NB4 (cell line): ENCODE results near the gene CROT.
"Not testable (repeated sequence)": the region's sequence is repeated elsewhere in the genome, so short reads cannot be mapped to it uniquely, and the experiment has no call there.

ENCODE experiments used
- DNase-seq: peaks from one replicate; pipeline ENCODE4 v3.0.0; 2010; ENCODE audit warnings: low read depth
- H3K4me3 ChIP-seq: one replicate; pipeline ENCODE4 v1.5.1; 2011; ENCODE audit warnings: mild to moderate bottlenecking, low read depth, low read length, moderate library complexity
- MYC ChIP-seq: IDR thresholded peaks from 2 replicates; pipeline ENCODE4 v1.6.1; 2011; ENCODE audit warnings: low read depth, low read length
- POLR2A ChIP-seq: IDR thresholded peaks from 2 replicates; pipeline ENCODE4 v1.6.1; 2011; ENCODE audit warnings: mild to moderate bottlenecking; ENCODE audit not compliant: insufficient read length; ENCODE audit errors: extremely low read depth
- TF ChIP-seq, protein P1 (sequence below): IDR thresholded peaks from 2 replicates; pipeline ENCODE4 v1.6.1; 2011; ENCODE audit warnings: low read depth, low read length
- TF ChIP-seq, protein P2 (sequence below): IDR thresholded peaks from one replicate; pipeline ENCODE4 v1.5.1; 2012; ENCODE audit warnings: low read depth, low read length

CROT gene

DNA sequence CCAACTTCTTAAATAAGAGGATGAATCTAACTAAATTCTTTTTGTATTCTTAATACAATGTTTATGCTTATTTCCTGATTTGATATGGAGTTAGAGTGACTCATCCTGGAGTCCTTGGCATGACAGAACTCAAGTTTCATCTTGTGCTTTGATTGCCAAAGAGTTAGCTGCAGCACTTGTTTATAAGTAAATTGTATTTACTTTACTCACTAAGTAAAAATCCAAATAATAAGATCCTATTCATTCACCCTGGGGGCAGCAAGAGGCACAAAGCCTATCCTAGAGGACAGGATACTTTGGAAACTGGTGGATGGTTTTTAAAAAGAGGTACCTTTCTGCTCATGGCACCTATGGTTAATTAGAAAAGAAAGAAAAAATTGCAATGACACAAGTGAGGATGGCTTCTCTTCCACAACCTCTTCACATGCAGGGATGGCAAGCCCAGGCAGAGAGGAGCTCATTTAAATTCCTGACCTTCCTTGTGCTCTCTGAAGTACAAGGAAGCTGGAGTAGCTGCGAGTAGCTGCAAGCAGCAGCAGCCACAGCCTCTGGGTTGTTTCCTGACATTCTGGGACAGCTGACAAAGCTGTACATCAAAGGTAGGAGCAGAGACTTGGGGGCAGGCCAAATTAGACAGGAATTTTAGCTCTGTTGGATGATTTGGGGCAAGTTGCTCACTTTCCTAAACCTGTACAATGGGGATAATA, 28.5 kb upstream of the CROT start:
- TF ChIP-seq, protein P1, sequence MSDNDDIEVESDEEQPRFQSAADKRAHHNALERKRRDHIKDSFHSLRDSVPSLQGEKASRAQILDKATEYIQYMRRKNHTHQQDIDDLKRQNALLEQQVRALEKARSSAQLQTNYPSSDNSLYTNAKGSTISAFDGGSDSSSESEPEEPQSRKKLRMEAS: no peak
- TF ChIP-seq, protein P2, sequence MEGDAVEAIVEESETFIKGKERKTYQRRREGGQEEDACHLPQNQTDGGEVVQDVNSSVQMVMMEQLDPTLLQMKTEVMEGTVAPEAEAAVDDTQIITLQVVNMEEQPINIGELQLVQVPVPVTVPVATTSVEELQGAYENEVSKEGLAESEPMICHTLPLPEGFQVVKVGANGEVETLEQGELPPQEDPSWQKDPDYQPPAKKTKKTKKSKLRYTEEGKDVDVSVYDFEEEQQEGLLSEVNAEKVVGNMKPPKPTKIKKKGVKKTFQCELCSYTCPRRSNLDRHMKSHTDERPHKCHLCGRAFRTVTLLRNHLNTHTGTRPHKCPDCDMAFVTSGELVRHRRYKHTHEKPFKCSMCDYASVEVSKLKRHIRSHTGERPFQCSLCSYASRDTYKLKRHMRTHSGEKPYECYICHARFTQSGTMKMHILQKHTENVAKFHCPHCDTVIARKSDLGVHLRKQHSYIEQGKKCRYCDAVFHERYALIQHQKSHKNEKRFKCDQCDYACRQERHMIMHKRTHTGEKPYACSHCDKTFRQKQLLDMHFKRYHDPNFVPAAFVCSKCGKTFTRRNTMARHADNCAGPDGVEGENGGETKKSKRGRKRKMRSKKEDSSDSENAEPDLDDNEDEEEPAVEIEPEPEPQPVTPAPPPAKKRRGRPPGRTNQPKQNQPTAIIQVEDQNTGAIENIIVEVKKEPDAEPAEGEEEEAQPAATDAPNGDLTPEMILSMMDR: no peak
- no peak for TF ChIP-seq MYC
- TF ChIP-seq POLR2A: no peak
- DNase-seq: no peak
- H3K4me3 ChIP-seq: no peak overlapping the region

DNA sequence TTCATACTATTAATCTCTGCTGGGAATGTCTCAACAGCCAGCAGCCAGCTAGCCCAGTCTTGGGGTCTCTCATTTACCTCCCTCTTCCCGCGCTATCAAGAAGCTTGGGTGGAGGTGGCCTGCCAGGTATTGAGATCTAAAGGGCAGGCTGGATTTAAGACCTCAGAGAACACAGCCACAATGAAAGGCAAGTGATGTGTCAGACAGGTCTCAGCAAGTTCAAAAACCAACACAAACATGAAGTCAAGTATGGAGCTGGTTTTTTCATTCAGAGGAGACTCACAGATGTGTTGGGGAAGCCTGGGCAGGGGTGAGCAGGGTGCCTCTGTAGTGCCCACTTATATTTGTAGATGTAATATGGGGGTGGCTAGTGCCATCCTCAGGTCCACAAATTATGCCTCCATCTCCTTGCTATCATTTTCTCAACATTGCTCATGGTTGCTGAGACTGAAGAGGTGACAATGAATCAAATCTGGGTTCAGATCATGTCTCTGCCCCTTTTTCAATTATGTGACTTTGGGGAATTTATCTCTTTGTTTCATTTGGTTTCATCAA, 27.7 kb upstream of the CROT start:
- H3K4me3 ChIP-seq: no peak overlapping the region
- no peak for DNase-seq
- TF ChIP-seq POLR2A: no peak
- TF ChIP-seq MYC: no peak
- TF ChIP-seq, protein P1: no peak
- TF ChIP-seq, protein P2: no peak

DNA sequence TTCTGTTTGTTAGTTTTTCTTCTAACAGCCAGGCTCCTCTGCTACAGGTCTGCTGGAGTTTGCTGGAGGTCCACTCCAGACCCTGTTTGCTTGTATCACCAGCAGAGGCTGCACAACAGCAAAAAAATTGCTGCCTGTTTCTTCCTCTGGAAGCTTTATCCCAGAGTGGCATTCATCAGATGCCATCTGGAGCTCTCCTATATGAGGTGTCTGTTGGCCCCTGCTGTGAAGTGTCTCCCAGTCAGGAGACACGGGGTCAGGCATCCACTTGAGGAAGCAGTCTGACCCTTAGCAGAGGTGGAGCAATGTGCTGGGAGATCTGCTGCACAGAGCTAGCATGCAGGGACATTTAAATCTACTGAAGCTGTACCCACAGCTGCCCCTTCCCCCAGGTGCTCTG, 26.7 kb upstream of the CROT start:
- no peak for DNase-seq
- no peak overlapping the region for H3K4me3 ChIP-seq
- no peak for TF ChIP-seq MYC
- TF ChIP-seq, protein P2: no peak
- no peak for TF ChIP-seq POLR2A
- TF ChIP-seq, protein P1: no peak

DNA sequence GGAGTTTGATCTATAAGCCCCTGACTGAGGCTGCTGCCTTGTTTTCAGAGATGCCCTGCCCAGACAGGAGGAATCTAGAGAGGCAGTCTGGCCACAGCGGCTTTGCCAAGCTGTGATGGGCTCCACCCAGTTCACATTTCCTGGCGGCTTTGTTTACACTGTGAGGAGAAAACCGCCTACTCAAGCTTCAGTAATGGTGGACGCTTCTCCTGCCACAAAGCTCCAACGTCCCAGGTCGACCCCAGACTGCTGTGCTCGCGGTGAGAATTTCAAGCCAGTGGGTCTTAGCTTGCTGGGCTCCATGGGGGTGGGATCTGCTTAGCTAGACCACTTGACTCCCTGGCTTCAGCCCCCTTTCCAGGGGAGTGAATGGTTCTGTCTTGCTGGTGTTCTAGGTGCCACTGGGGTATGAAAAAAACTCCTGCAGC, 26.3 kb upstream of the CROT start:
- not testable (repeated sequence) for DNase-seq, H3K4me3 ChIP-seq

DNA sequence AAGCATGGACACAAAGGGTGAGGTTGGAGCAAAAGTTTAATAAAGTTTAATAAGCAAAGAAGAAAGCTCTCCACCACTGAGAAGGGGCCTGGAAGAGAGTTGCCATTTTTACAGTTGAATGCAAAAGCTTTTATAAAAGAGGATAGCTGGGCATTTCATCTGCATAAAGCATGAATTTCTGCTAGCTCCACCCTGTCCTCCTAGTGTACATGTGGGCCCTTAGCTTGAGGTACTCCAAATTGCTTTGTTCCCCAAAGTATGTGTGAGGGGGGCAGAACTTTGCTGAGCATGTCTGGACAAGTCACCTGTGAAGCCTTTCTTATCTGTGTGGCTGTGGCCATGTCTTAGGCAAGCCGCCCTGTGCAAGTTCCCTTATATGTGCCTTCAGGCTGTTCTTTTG, 22.6 kb upstream of the CROT start:
- no peak overlapping the region for H3K4me3 ChIP-seq
- TF ChIP-seq MYC: no peak
- TF ChIP-seq, protein P2: no peak

DNA sequence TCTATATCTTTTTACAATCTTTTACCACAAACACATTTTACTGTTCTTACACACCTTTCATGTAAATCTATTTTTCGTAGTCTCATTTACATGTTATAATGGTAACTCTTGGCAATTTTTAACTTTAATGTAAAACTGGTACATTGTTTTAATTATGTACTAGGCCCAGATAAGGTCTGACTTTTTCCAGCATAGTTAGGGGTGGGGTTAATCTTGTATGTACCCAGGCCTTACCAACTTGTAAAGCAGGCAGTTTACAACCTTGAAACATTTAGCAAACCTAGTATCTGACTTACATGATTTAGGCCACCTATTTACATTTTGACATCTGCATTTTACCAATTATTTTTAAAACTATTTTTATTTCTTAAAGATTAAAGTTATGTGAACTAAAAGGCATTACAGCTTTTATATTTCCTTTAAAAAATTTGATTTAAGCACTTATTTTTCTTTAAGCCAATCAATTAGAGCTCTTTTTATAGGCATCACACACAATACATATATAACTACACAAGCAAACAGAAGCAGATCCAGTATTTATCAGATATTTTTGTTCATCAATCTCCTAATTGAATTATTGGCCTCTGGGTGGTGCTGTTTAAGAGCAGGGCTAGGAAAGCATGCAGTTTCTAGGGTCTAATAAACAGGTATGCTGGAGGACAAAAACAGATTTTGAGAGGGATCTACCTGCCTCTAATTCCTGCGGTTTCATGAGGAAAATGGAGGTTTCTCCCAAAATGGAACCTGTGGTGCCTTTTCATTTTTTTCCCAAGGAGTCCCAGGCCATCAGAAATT, 19.7 kb upstream of the CROT start:
- no peak for DNase-seq
- H3K4me3 ChIP-seq: no peak overlapping the region
- no peak for TF ChIP-seq MYC
- TF ChIP-seq, protein P1: no peak
- TF ChIP-seq, protein P2: no peak
- no peak for TF ChIP-seq POLR2A

More for the DNA sequence above, 22.6 kb upstream of the CROT start:
- DNase-seq: no peak
